Measurements from ENCODE around the gene NT5DC3.

Gene NT5DC3

GRCh38 chr12:103734863-103735262 lies 106.2 kb downstream of the NT5DC3 start:
- Histone ChIP-seq H3K36me3 (ENCODE audit: control insufficient read depth, low read depth, low read length) (no peaks in the 10 kb centered on the region), H3K27ac (ENCODE audit: low read length) (no peak overlapping the region), H3K27me3 (ENCODE audit: control insufficient read depth, insufficient read depth, low read length) (no peaks in the 10 kb centered on the region), H3K4me3 (ENCODE audit: low read length) (no peak overlapping the region), H3K4me1 (ENCODE audit: control insufficient read depth, low read depth, low read length) (no peaks in the 10 kb centered on the region), H3K9ac (ENCODE audit: low read length) (no peak overlapping the region), H3K9me3 (ENCODE audit: control insufficient read depth, low read depth, low read length) (no peaks in the 10 kb centered on the region)

GRCh38 chr12:103731539-103731938 lies 109.5 kb downstream of the NT5DC3 start:
- H3K27ac ChIP-seq (ENCODE audit: low read length) = no peak overlapping the region
- H3K4me3 ChIP-seq (ENCODE audit: low read length) = no peak overlapping the region
- H3K27me3 ChIP-seq (ENCODE audit: control insufficient read depth, insufficient read depth, low read length) = no peaks in the 10 kb centered on the region
- H3K36me3 ChIP-seq (ENCODE audit: control insufficient read depth, low read depth, low read length) = no peaks in the 10 kb centered on the region
- no peaks in the 10 kb centered on the region for H3K9me3 ChIP-seq (ENCODE audit: control insufficient read depth, low read depth, low read length)
- no peak overlapping the region for H3K9ac ChIP-seq (ENCODE audit: low read length)
- no peaks in the 10 kb centered on the region for H3K4me1 ChIP-seq (ENCODE audit: control insufficient read depth, low read depth, low read length)

GRCh38 chr12:103729499-103729898 lies 111.5 kb downstream of the NT5DC3 start:
- no peaks in the 10 kb centered on the region for H3K4me1 ChIP-seq (ENCODE audit: control insufficient read depth, low read depth, low read length)
- no peak overlapping the region for H3K4me3 ChIP-seq (ENCODE audit: low read length)
- H3K9ac ChIP-seq (ENCODE audit: low read length) = no peak overlapping the region
- no peaks in the 10 kb centered on the region for H3K27me3 ChIP-seq (ENCODE audit: control insufficient read depth, insufficient read depth, low read length)
- no peak overlapping the region for H3K27ac ChIP-seq (ENCODE audit: low read length)
- no peaks in the 10 kb centered on the region for H3K9me3 ChIP-seq (ENCODE audit: control insufficient read depth, low read depth, low read length)
- no peaks in the 10 kb centered on the region for H3K36me3 ChIP-seq (ENCODE audit: control insufficient read depth, low read depth, low read length)

- H3K9me3 ChIP-seq (ENCODE audit: control insufficient read depth, low read depth, low read length) = no peaks in the 10 kb centered on the region
- H3K27me3 ChIP-seq (ENCODE audit: control insufficient read depth, insufficient read depth, low read length) = no peaks in the 10 kb centered on the region
- no peak overlapping the region for H3K9ac ChIP-seq (ENCODE audit: low read length)
- H3K36me3 ChIP-seq (ENCODE audit: control insufficient read depth, low read depth, low read length) = no peaks in the 10 kb centered on the region
- H3K27ac ChIP-seq (ENCODE audit: low read length) = no peak overlapping the region
- H3K4me1 ChIP-seq (ENCODE audit: control insufficient read depth, low read depth, low read length) = no peaks in the 10 kb centered on the region
- no peak overlapping the region for H3K4me3 ChIP-seq (ENCODE audit: low read length)
These were observed 112.7 kb downstream of the NT5DC3 start for GRCh38 chr12:103728323-103728722.

GRCh38 chr12:103727638-103728037 lies 113.4 kb downstream of the NT5DC3 start:
- Histone ChIP-seq H3K4me3 (ENCODE audit: low read length) (no peak overlapping the region), H3K27ac (ENCODE audit: low read length) (no peak overlapping the region), H3K9ac (ENCODE audit: low read length) (no peak overlapping the region)

GRCh38 chr12:103725398-103725797 lies 115.6 kb downstream of the NT5DC3 start:
- Histone ChIP-seq H3K9ac (ENCODE audit: low read length) (no peak overlapping the region), H3K9me3 (ENCODE audit: control insufficient read depth, low read depth, low read length) (no peaks in the 10 kb centered on the region)

More at GRCh38 chr12:103727638-103728037, 113.4 kb downstream of the NT5DC3 start:
- H3K36me3 ChIP-seq (ENCODE audit: control insufficient read depth, low read depth, low read length) = no peaks in the 10 kb centered on the region
- no peaks in the 10 kb centered on the region for H3K9me3 ChIP-seq (ENCODE audit: control insufficient read depth, low read depth, low read length)
- no peaks in the 10 kb centered on the region for H3K27me3 ChIP-seq (ENCODE audit: control insufficient read depth, insufficient read depth, low read length)
- H3K4me1 ChIP-seq (ENCODE audit: control insufficient read depth, low read depth, low read length) = no peaks in the 10 kb centered on the region

More at GRCh38 chr12:103725398-103725797, 115.6 kb downstream of the NT5DC3 start:
- Histone ChIP-seq H3K4me3 (ENCODE audit: low read length) (no peak overlapping the region), H3K36me3 (ENCODE audit: control insufficient read depth, low read depth, low read length) (no peaks in the 10 kb centered on the region), H3K27ac (ENCODE audit: low read length) (no peak overlapping the region), H3K27me3 (ENCODE audit: control insufficient read depth, insufficient read depth, low read length) (no peaks in the 10 kb centered on the region), H3K4me1 (ENCODE audit: control insufficient read depth, low read depth, low read length) (no peaks in the 10 kb centered on the region)

Measured in iPS-18a (cell line).